ENCODE measurements around the gene SLC15A1.

- no peak for TF ChIP-seq EP300 (IDR thresholded peaks at IDR 0.05)
- no peak for TF ChIP-seq CTCF (IDR thresholded peaks at IDR 0.05)
- TF ChIP-seq POLR2A (IDR thresholded peaks at IDR 0.05) = no peak
These were observed 64.1 kb downstream of the SLC15A1 start for GRCh38 chr13:98688373-98688772.
